ENCODE data around the gene TRABD2A.

Gene TRABD2A

GRCh38 chr2:84811839-84812431, 68.9 kb downstream of the TRABD2A start:
- TF ChIP-seq ZFX (IDR thresholded peaks at IDR 0.05; ENCODE audit: borderline replicate concordance) (no peak), CTCF (IDR thresholded peaks at IDR 0.05) (no peak)
- H3K27ac ChIP-seq, result no peak overlapping the region

- TF ChIP-seq CTCF (IDR thresholded peaks at IDR 0.05) (no peak), ZFX (IDR thresholded peaks at IDR 0.05; ENCODE audit: borderline replicate concordance) (no peak)
- no peak overlapping the region for H3K27ac ChIP-seq
Measured at GRCh38 chr2:84808279-84808678, 72.6 kb downstream of the TRABD2A start.

- no peak for TF ChIP-seq ZFX (IDR thresholded peaks at IDR 0.05; ENCODE audit: borderline replicate concordance)
- no peak for TF ChIP-seq CTCF (IDR thresholded peaks at IDR 0.05)
- H3K27ac ChIP-seq, result no peak overlapping the region
Measured at GRCh38 chr2:84807063-84807485, 73.8 kb downstream of the TRABD2A start.

GRCh38 chr2:84805250-84805958, 75.5 kb downstream of the TRABD2A start:
- TF ChIP-seq CTCF (IDR thresholded peaks at IDR 0.05) (no peak), ZFX (IDR thresholded peaks at IDR 0.05; ENCODE audit: borderline replicate concordance) (no peak)
- no peak overlapping the region for H3K27ac ChIP-seq

- TF ChIP-seq CTCF (IDR thresholded peaks at IDR 0.05), result no peak
- no peak for TF ChIP-seq ZFX (IDR thresholded peaks at IDR 0.05; ENCODE audit: borderline replicate concordance)
- no peak overlapping the region for H3K27ac ChIP-seq
Measured at GRCh38 chr2:84801811-84802210, 79.1 kb downstream of the TRABD2A start.

- H3K27ac ChIP-seq, result no peak overlapping the region
- no peak for TF ChIP-seq ZFX (IDR thresholded peaks at IDR 0.05; ENCODE audit: borderline replicate concordance)
- TF ChIP-seq CTCF (IDR thresholded peaks at IDR 0.05), result no peak
Measured at GRCh38 chr2:84800194-84800805, 80.6 kb downstream of the TRABD2A start.

- H3K27ac ChIP-seq, result no peak overlapping the region
Measured at GRCh38 chr2:84799772-84800171, 81.1 kb downstream of the TRABD2A start.

More at GRCh38 chr2:84799772-84800171, 81.1 kb downstream of the TRABD2A start:
- TF ChIP-seq CTCF (IDR thresholded peaks at IDR 0.05) (no peak), ZFX (IDR thresholded peaks at IDR 0.05; ENCODE audit: borderline replicate concordance) (no peak)

Data from 22Rv1 (cell line).